ENCODE measurements around the gene GPR33.

- TF ChIP-seq, protein P1, sequence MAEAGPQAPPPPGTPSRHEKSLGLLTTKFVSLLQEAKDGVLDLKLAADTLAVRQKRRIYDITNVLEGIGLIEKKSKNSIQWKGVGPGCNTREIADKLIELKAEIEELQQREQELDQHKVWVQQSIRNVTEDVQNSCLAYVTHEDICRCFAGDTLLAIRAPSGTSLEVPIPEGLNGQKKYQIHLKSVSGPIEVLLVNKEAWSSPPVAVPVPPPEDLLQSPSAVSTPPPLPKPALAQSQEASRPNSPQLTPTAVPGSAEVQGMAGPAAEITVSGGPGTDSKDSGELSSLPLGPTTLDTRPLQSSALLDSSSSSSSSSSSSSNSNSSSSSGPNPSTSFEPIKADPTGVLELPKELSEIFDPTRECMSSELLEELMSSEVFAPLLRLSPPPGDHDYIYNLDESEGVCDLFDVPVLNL (CRISPR knock-in tag; IDR thresholded peaks at IDR 0.05; ENCODE audit: borderline replicate concordance, low read depth), result no peak
- TF ChIP-seq CREB1 (CRISPR knock-in tag; IDR thresholded peaks at IDR 0.05) (no peak), ZSCAN18 (CRISPR knock-in tag; IDR thresholded peaks at IDR 0.05) (no peak), MLX (CRISPR knock-in tag; IDR thresholded peaks at IDR 0.05) (no peak), ZMAT4 (CRISPR knock-in tag; IDR thresholded peaks at IDR 0.05) (no peak), ARID4B (CRISPR knock-in tag; IDR thresholded peaks at IDR 0.05; ENCODE audit: borderline replicate concordance) (no peak), ATF1 (CRISPR knock-in tag; IDR thresholded peaks at IDR 0.05) (no peak), STAT6 (CRISPR knock-in tag; conservative IDR thresholded peaks at IDR 0.05; ENCODE audit: low read depth) (no peak), TEAD1 (CRISPR knock-in tag; IDR thresholded peaks at IDR 0.05) (no peak)
- TF ChIP-seq, protein P2, sequence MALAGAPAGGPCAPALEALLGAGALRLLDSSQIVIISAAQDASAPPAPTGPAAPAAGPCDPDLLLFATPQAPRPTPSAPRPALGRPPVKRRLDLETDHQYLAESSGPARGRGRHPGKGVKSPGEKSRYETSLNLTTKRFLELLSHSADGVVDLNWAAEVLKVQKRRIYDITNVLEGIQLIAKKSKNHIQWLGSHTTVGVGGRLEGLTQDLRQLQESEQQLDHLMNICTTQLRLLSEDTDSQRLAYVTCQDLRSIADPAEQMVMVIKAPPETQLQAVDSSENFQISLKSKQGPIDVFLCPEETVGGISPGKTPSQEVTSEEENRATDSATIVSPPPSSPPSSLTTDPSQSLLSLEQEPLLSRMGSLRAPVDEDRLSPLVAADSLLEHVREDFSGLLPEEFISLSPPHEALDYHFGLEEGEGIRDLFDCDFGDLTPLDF (CRISPR knock-in tag; IDR thresholded peaks at IDR 0.05), result no peak
- TF ChIP-seq, protein P3, sequence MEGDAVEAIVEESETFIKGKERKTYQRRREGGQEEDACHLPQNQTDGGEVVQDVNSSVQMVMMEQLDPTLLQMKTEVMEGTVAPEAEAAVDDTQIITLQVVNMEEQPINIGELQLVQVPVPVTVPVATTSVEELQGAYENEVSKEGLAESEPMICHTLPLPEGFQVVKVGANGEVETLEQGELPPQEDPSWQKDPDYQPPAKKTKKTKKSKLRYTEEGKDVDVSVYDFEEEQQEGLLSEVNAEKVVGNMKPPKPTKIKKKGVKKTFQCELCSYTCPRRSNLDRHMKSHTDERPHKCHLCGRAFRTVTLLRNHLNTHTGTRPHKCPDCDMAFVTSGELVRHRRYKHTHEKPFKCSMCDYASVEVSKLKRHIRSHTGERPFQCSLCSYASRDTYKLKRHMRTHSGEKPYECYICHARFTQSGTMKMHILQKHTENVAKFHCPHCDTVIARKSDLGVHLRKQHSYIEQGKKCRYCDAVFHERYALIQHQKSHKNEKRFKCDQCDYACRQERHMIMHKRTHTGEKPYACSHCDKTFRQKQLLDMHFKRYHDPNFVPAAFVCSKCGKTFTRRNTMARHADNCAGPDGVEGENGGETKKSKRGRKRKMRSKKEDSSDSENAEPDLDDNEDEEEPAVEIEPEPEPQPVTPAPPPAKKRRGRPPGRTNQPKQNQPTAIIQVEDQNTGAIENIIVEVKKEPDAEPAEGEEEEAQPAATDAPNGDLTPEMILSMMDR (IDR thresholded peaks at IDR 0.05), result no peak
These were observed 41.2 kb upstream of the GPR33 start for GRCh38 chr14:31529053-31529452.
